Smooth muscle cell (in vitro differentiated cells): ENCODE results near the gene FAM168A. TPM values are rescaled to one million over a fixed set of nuclear protein-coding genes. Genes with fewer than 3 reads are reported as not detected.

ENCODE experiments used
- DNase-seq: peaks from one replicate; lab custom pipeline; 2025; ENCODE audit not compliant: unreplicated experiment; lab: John Stamatoyannopoulos, UW
- H2AFZ ChIP-seq: fragments of 200-600 bp; sonication (generic); 2 replicates; pipeline ENCODE4 v1.6.0; 2016; ENCODE audit warnings: antibody characterized with exemption, low read depth, mild to moderate bottlenecking
- H3F3A ChIP-seq: fragments of 200-600 bp; sonication (generic); 2 replicates; pipeline ENCODE4 v1.6.0; 2017; ENCODE audit warnings: antibody characterized with exemption, low read depth
- H3K27ac ChIP-seq: fragments of 200-600 bp; sonication (generic); 2 replicates; pipeline ENCODE4 v1.5.1; 2016; ENCODE audit warnings: low read depth, mild to moderate bottlenecking
- H3K27me3 ChIP-seq: fragments of 200-600 bp; sonication (generic); 2 replicates; pipeline ENCODE4 v1.6.1; 2016; ENCODE audit warnings: low read depth, mild to moderate bottlenecking
- H3K36me3 ChIP-seq: fragments of 200-600 bp; sonication (generic); 2 replicates; pipeline ENCODE4 v1.5.1; 2016; ENCODE audit warnings: low read depth
- H3K4me1 ChIP-seq: fragments of 200-600 bp; sonication (generic); 2 replicates; pipeline ENCODE4 v1.5.1; 2016; ENCODE audit warnings: low read depth
- H3K4me2 ChIP-seq: fragments of 200-600 bp; sonication (generic); 2 replicates; pipeline ENCODE4 v1.6.0; 2016; ENCODE audit warnings: mild to moderate bottlenecking
- H3K4me3 ChIP-seq: fragments of 200-600 bp; sonication (generic); 2 replicates; pipeline ENCODE4 v1.5.1; 2016; ENCODE audit warnings: mild to moderate bottlenecking
- H3K79me2 ChIP-seq: fragments of 200-600 bp; sonication (generic); 2 replicates; pipeline ENCODE4 v1.6.0; 2016; ENCODE audit warnings: low read depth, mild to moderate bottlenecking
- H3K9ac ChIP-seq: fragments of 200-600 bp; sonication (generic); 2 replicates; pipeline ENCODE4 v1.6.0; 2016; ENCODE audit warnings: low read depth
- H3K9me3 ChIP-seq: fragments of 200-600 bp; sonication (generic); replicated peaks from 2 replicates; pipeline ENCODE4 v1.5.1; 2016; ENCODE audit warnings: low read depth
- H4K20me1 ChIP-seq: fragments of 200-600 bp; sonication (generic); 2 replicates; pipeline ENCODE4 v1.6.0; 2016; ENCODE audit warnings: low read depth
- CTCF ChIP-seq: fragments of 200-600 bp; sonication (generic); IDR thresholded peaks from 2 replicates; pipeline ENCODE4 v1.5.1; 2017; ENCODE audit warnings: borderline replicate concordance, mild to moderate bottlenecking, antibody characterized with exemption; ENCODE audit not compliant: insufficient read depth, poor library complexity, severe bottlenecking
- WGBS: methylation state at CpG from one replicate; pipeline ENCODE4 v1.1.7; 2016; ENCODE audit warnings: low lambda C conversion rate; 5-methylcytosine and 5-hydroxymethylcytosine counted together
- polyA plus RNA-seq: library from polyadenylated mRNA; unstranded; fragments of >200 nt; fragmentation: Nextera tagmentation; extraction: Ambion mirVana; gene quantifications from 2 replicates; pipeline ENCODE4 v1.2.1, GENCODE V29; 2016
- total RNA-seq: library from RNA; depleted of rRNA; stranded (reverse); fragments of >200 nt; gene quantifications from 2 replicates; pipeline ENCODE4 v1.2.3, GENCODE V29; 2014

FAM168A gene
- total and polyA plus RNA-seq, 2 experiments from 2014 or later = 10.8 to 32.5 TPM

- no peak overlapping the region for H3K9ac ChIP-seq
- no peak for TF ChIP-seq CTCF
- WGBS = 69% methylated on average over 49 of the region's 70 CpGs
Observed at GRCh38 chr11:73361953-73362776, 235.7 kb downstream of the FAM168A start.

GRCh38 chr11:73360743-73361369, 237.1 kb downstream of the FAM168A start:
- Histone ChIP-seq H3K9ac (no peak overlapping the region), H3K9me3 (no peaks in the 10 kb centered on the region), H3K27ac (no peak overlapping the region), H3F3A (no peaks in the 10 kb centered on the region), H3K4me2 (no peak overlapping the region), H3K79me2 (no peaks in the 10 kb centered on the region), H2AFZ (no peak overlapping the region), H3K4me3 (no peak overlapping the region), H3K36me3 (no peaks in the 10 kb centered on the region), H3K27me3 (no peaks in the 10 kb centered on the region), H3K4me1 (no peaks in the 10 kb centered on the region), H4K20me1 (no peaks in the 10 kb centered on the region)
- 95% methylated on average over 8 of the region's 8 CpGs for WGBS
- TF ChIP-seq CTCF = no peak
- DNase-seq = no peak

More at GRCh38 chr11:73361953-73362776, 235.7 kb downstream of the FAM168A start:
- Histone ChIP-seq H3K36me3 (no peaks in the 10 kb centered on the region), H3K4me2 (no peak overlapping the region), H3K27me3 (no peaks in the 10 kb centered on the region), H3K4me3 (no peak overlapping the region), H2AFZ (no peak overlapping the region), H3K79me2 (no peaks in the 10 kb centered on the region), H3F3A (no peaks in the 10 kb centered on the region), H3K4me1 (no peaks in the 10 kb centered on the region), H3K9me3 (no peaks in the 10 kb centered on the region), H4K20me1 (no peaks in the 10 kb centered on the region), H3K27ac (no peak overlapping the region)
- no peak for DNase-seq

GRCh38 chr11:73359930-73360742, 237.8 kb downstream of the FAM168A start:
- H3K9me3 ChIP-seq = no peaks in the 10 kb centered on the region
- peak overlapping the region; percentile 17 for H3K27ac ChIP-seq
- H3K36me3 ChIP-seq = no peaks in the 10 kb centered on the region
- no peak overlapping the region for H3K4me3 ChIP-seq
- H3K27me3 ChIP-seq = no peaks in the 10 kb centered on the region
- TF ChIP-seq CTCF = peak; percentile 31
- H3F3A ChIP-seq = no peaks in the 10 kb centered on the region
- no peaks in the 10 kb centered on the region for H4K20me1 ChIP-seq
- no peaks in the 10 kb centered on the region for H3K79me2 ChIP-seq
- H2AFZ ChIP-seq = no peak overlapping the region
- no peak for DNase-seq
- H3K9ac ChIP-seq = no peak overlapping the region
- 94% methylated on average over 19 of the region's 19 CpGs for WGBS
- H3K4me2 ChIP-seq = no peak overlapping the region
- no peaks in the 10 kb centered on the region for H3K4me1 ChIP-seq
